ENCODE data around the gene DAPL1. TPM values are rescaled to one million over a fixed set of nuclear protein-coding genes. Genes with fewer than 3 reads are reported as not detected.

DAPL1 gene
- total RNA-seq, 1 donor from 2014 or later = 0.57 TPM

DNA sequence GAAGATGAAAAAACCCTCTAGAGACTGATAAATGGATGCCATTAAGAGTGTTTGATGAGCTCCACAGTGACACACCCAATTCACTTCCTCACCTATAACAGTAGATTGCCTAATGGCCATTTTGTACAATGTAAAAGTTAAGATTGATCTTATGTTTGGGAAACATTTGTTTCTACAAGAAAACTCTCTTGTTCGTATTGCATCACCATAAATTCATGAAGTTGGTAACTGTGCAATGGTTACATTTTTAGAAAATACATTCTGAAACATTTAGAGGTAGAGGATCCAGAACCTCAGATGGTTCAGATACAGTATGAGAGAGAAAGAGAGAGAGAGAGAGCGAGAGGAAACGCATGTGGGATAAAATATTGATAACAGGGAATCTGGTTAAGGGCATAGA, 31.8 kb downstream of the DAPL1 start:
- Mint-ChIP-seq H3K27ac (ENCODE audit: unreplicated experiment) (peak overlapping the region; percentile 66), H3K9me3 (ENCODE audit: low read depth) (no peaks in the 10 kb centered on the region), H3K4me3 (ENCODE audit: unreplicated experiment) (no peak overlapping the region), H3K27me3 (ENCODE audit: low read depth) (no peaks in the 10 kb centered on the region), H3K36me3 (ENCODE audit: low read depth) (no peaks in the 10 kb centered on the region), H3K4me1 (ENCODE audit: low read depth) (peaks cover 59% of the 10 kb centered on the region)
- TF ChIP-seq, protein P1, sequence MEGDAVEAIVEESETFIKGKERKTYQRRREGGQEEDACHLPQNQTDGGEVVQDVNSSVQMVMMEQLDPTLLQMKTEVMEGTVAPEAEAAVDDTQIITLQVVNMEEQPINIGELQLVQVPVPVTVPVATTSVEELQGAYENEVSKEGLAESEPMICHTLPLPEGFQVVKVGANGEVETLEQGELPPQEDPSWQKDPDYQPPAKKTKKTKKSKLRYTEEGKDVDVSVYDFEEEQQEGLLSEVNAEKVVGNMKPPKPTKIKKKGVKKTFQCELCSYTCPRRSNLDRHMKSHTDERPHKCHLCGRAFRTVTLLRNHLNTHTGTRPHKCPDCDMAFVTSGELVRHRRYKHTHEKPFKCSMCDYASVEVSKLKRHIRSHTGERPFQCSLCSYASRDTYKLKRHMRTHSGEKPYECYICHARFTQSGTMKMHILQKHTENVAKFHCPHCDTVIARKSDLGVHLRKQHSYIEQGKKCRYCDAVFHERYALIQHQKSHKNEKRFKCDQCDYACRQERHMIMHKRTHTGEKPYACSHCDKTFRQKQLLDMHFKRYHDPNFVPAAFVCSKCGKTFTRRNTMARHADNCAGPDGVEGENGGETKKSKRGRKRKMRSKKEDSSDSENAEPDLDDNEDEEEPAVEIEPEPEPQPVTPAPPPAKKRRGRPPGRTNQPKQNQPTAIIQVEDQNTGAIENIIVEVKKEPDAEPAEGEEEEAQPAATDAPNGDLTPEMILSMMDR (IDR thresholded peaks at IDR 0.05) = no peak
- DNase-seq (ENCODE audit: low spot score) = no peak

DNA sequence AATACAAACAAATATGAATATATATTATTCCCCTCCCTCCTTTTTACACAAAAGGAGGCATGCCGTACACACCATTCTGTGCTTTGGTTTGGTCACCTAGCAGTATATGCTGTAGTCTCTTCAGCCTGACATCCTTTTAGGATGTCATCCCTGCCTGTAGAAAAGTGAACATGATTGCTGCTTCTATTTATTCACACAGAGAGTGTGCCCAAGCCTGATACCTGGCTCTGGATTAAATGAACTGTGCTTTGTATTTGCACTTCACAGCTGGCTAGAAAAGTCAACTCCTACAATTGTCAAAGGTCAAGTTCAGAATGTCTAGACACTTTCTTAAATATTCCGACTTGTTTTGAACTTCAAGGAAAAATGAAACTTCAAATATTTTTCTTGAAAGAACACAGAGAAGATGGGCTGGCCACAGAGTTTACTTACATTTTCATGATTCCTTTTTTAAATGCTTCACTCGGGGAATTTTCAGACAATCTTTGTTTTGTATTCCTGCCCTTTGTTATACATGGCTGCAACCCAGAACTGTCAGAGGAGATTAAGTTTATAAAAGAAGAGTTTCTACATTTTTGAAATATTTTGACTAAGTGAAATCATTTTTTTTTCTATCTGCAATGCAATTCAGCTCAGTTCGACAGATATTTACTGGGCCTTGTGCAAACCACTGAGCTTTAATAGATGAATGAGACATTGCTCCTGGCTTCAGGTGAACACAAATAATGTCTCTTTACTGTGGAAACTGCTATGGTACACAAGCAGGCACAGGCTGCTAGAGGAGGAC, 33.5 kb downstream of the DAPL1 start:
- H3K27ac Mint-ChIP-seq (ENCODE audit: unreplicated experiment) = peak overlapping the region; percentile 49

DNA sequence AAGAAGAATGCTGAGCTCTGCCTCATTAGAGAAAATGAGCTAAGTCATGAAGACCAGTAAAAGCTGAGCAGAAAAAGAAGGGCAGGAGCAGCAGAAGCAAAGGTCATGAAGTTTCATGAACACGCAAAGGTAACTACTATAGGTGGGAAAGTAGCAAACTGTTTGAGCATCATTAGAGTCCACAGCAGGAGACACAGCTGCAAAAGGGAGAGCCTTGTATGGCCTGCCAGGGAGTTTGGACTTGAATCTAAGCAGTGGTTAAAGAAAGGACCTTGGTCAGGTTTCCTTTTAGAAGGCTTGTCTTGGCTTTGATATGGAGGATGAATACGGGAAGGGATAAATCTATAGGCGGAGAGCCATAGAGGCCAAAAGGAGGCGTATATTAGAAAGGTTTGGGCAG, 34.0 kb downstream of the DAPL1 start:
- DNase-seq (ENCODE audit: low spot score) = no peak
- peak overlapping the region; percentile 49 for H3K27ac Mint-ChIP-seq (ENCODE audit: unreplicated experiment)
- no peaks in the 10 kb centered on the region for H3K36me3 Mint-ChIP-seq (ENCODE audit: low read depth)
- H3K27me3 Mint-ChIP-seq (ENCODE audit: low read depth) = no peaks in the 10 kb centered on the region
- TF ChIP-seq, protein P1 (IDR thresholded peaks at IDR 0.05) = no peak
- H3K4me3 Mint-ChIP-seq (ENCODE audit: unreplicated experiment) = no peak overlapping the region
- H3K9me3 Mint-ChIP-seq (ENCODE audit: low read depth) = no peaks in the 10 kb centered on the region
- H3K4me1 Mint-ChIP-seq (ENCODE audit: low read depth) = peaks cover 45% of the 10 kb centered on the region

More for the DNA sequence above, 33.5 kb downstream of the DAPL1 start:
- no peaks in the 10 kb centered on the region for H3K36me3 Mint-ChIP-seq (ENCODE audit: low read depth)
- H3K9me3 Mint-ChIP-seq (ENCODE audit: low read depth) = no peaks in the 10 kb centered on the region
- no peak for DNase-seq (ENCODE audit: low spot score)
- H3K27me3 Mint-ChIP-seq (ENCODE audit: low read depth) = no peaks in the 10 kb centered on the region
- no peak overlapping the region for H3K4me3 Mint-ChIP-seq (ENCODE audit: unreplicated experiment)
- H3K4me1 Mint-ChIP-seq (ENCODE audit: low read depth) = peaks cover 47% of the 10 kb centered on the region
- TF ChIP-seq, protein P1 (IDR thresholded peaks at IDR 0.05) = no peak

GRCh38 chr2:158830201-158830600, 35.1 kb downstream of the DAPL1 start:
- TF ChIP-seq, protein P1 (IDR thresholded peaks at IDR 0.05) = no peak
- Mint-ChIP-seq H3K4me3 (ENCODE audit: unreplicated experiment) (no peak overlapping the region), H3K9me3 (ENCODE audit: low read depth) (no peaks in the 10 kb centered on the region), H3K27me3 (ENCODE audit: low read depth) (no peaks in the 10 kb centered on the region), H3K27ac (ENCODE audit: unreplicated experiment) (peak overlapping the region; percentile 62), H3K36me3 (ENCODE audit: low read depth) (no peaks in the 10 kb centered on the region), H3K4me1 (ENCODE audit: low read depth) (peaks cover 41% of the 10 kb centered on the region)
- no peak for DNase-seq (ENCODE audit: low spot score)

- Mint-ChIP-seq H3K9me3 (ENCODE audit: low read depth) (no peaks in the 10 kb centered on the region), H3K36me3 (ENCODE audit: low read depth) (peaks cover 1% of the 10 kb centered on the region), H3K4me1 (ENCODE audit: low read depth) (peaks cover 18% of the 10 kb centered on the region), H3K27ac (ENCODE audit: unreplicated experiment) (peak overlapping the region; percentile 77), H3K4me3 (ENCODE audit: unreplicated experiment) (no peak overlapping the region), H3K27me3 (ENCODE audit: low read depth) (no peaks in the 10 kb centered on the region)
- DNase-seq (ENCODE audit: low spot score) = no peak
- TF ChIP-seq, protein P1 (IDR thresholded peaks at IDR 0.05) = no peak
Measured at GRCh38 chr2:158835431-158835830, 40.3 kb downstream of the DAPL1 start.
